ACC112 (cell line): ENCODE measurements around the gene TMBIM1.
A peak's percentile ranks its signal among the peaks of the same experiment; 100 is the strongest.

Experiments
- H2AFZ ChIP-seq: fragments of 200-600 bp; sonication (generic); one replicate; pipeline ENCODE4 v1.6.0; 2017; ENCODE audit warnings: antibody characterized with exemption, low read length; ENCODE audit not compliant: unreplicated experiment
- H3K27ac ChIP-seq: fragments of 200-600 bp; sonication (generic); 2 replicates; pipeline ENCODE4 v1.5.1; 2014; ENCODE audit warnings: low read depth, mild to moderate bottlenecking, antibody characterized with exemption, low read length, moderate library complexity
- H3K27me3 ChIP-seq: fragments of 200-600 bp; sonication (generic); 2 replicates; pipeline ENCODE4 v1.6.1; 2014; ENCODE audit warnings: mild to moderate bottlenecking, antibody characterized with exemption, low read length, moderate library complexity, mixed read lengths; ENCODE audit not compliant: insufficient read depth
- H3K36me3 ChIP-seq: fragments of 200-600 bp; sonication (generic); 2 replicates; pipeline ENCODE4 v1.6.1; 2016; ENCODE audit warnings: mild to moderate bottlenecking, antibody characterized with exemption, low read length, moderate library complexity, mixed read lengths; ENCODE audit not compliant: insufficient read depth
- H3K4me1 ChIP-seq: fragments of 200-600 bp; sonication (generic); one replicate; pipeline ENCODE4 v1.6.1; 2016; ENCODE audit warnings: low read length, mixed read lengths; ENCODE audit not compliant: insufficient read depth, unreplicated experiment, control insufficient read depth
- H3K4me3 ChIP-seq: fragments of 200-600 bp; sonication (generic); 2 replicates; pipeline ENCODE4 v1.5.1; 2014; ENCODE audit warnings: mild to moderate bottlenecking, low read depth, low read length
- H3K79me2 ChIP-seq: fragments of 200-600 bp; sonication (generic); one replicate; pipeline ENCODE4 v1.6.0; 2016; ENCODE audit warnings: low read length; ENCODE audit not compliant: control insufficient read depth, unreplicated experiment, insufficient read depth

Gene TMBIM1

GRCh38 chr2:218230882-218231281 lies 61.4 kb downstream of the TMBIM1 start:
- Histone ChIP-seq H2AFZ (no peak overlapping the region), H3K27me3 (no peaks in the 10 kb centered on the region), H3K27ac (no peak overlapping the region), H3K4me1 (peaks cover 28% of the 10 kb centered on the region), H3K36me3 (peaks cover 45% of the 10 kb centered on the region), H3K4me3 (no peak overlapping the region), H3K79me2 (peaks cover 29% of the 10 kb centered on the region)

GRCh38 chr2:218229851-218230250 lies 62.5 kb downstream of the TMBIM1 start:
- H3K27me3 ChIP-seq, result no peaks in the 10 kb centered on the region
- peaks cover 40% of the 10 kb centered on the region for H3K79me2 ChIP-seq
- peaks cover 43% of the 10 kb centered on the region for H3K36me3 ChIP-seq

GRCh38 chr2:218229239-218229638 lies 63.1 kb downstream of the TMBIM1 start:
- H3K79me2 ChIP-seq, result peaks cover 46% of the 10 kb centered on the region

More at GRCh38 chr2:218229851-218230250, 62.5 kb downstream of the TMBIM1 start:
- peak overlapping the region; percentile 41; the same call in 1 of the 2 replicates for H3K4me3 ChIP-seq
- peaks cover 28% of the 10 kb centered on the region for H3K4me1 ChIP-seq
- no peak overlapping the region for H2AFZ ChIP-seq
- peak overlapping the region; percentile 95 for H3K27ac ChIP-seq

GRCh38 chr2:218228366-218229090 lies 63.8 kb downstream of the TMBIM1 start:
- Histone ChIP-seq H3K4me1 (peaks cover 35% of the 10 kb centered on the region), H3K36me3 (peaks cover 39% of the 10 kb centered on the region), H3K27ac (peak overlapping the region; percentile 95), H3K79me2 (peaks cover 53% of the 10 kb centered on the region), H3K4me3 (0 out of 2 replicates have a peak overlapping the region, but pooled peaks have one; percentile 2), H2AFZ (no peak overlapping the region), H3K27me3 (no peaks in the 10 kb centered on the region)

More at GRCh38 chr2:218229239-218229638, 63.1 kb downstream of the TMBIM1 start:
- Histone ChIP-seq H3K27me3 (no peaks in the 10 kb centered on the region), H3K4me3 (0 out of 2 replicates have a peak overlapping the region, but pooled peaks have one; percentile 2), H2AFZ (no peak overlapping the region), H3K27ac (peak overlapping the region; percentile 95), H3K36me3 (peaks cover 42% of the 10 kb centered on the region), H3K4me1 (peaks cover 28% of the 10 kb centered on the region)

- Histone ChIP-seq H3K4me3 (no peak overlapping the region), H3K27ac (no peak overlapping the region), H3K27me3 (no peaks in the 10 kb centered on the region), H3K4me1 (peaks cover 49% of the 10 kb centered on the region), H3K36me3 (peaks cover 49% of the 10 kb centered on the region), H3K79me2 (peaks cover 64% of the 10 kb centered on the region), H2AFZ (no peak overlapping the region)
These were observed 65.4 kb downstream of the TMBIM1 start for GRCh38 chr2:218226903-218227302.
